OCI-LY3 (cell line): ENCODE measurements around the gene KBTBD3.

ENCODE experiments used
- CTCF ChIP-seq: fragments of 200-600, 300-600 bp; sonication (generic); IDR thresholded peaks from 2 replicates; pipeline ENCODE4 v1.5.1; 2014; ENCODE audit warnings: antibody characterized with exemption, low read length, low read depth
- EZH2phosphoT487 ChIP-seq: fragments of 200-600 bp; shearing (Covaris generic); IDR thresholded peaks from 2 replicates; pipeline ENCODE4 v1.6.1; 2018; ENCODE audit warnings: antibody characterized with exemption, mixed run types, low read depth

GRCh38 chr11:106101370-106101769 lies 24.2 kb upstream of the KBTBD3 start:
- TF ChIP-seq CTCF (no peak), EZH2phosphoT487 (no peak)
